K562 (cell line): ENCODE measurements around the gene SLC1A4. TPM values are rescaled to one million over a fixed set of nuclear protein-coding genes. Genes with fewer than 3 reads are reported as not detected.

ENCODE experiments used
- AFF1 ChIP-seq, 2 experiments: fragments of 450-650 bp; IDR thresholded peaks; 2 replicates each; pipeline ENCODE4 v1.6.1; 2018; ENCODE audit warnings: mild to moderate bottlenecking in 2 of 2, low read depth in 1 of 2; ENCODE audit not compliant: partially characterized antibody in 2 of 2
- KDM4B ChIP-seq, 2 experiments: fragments of 450-650 bp in 1 of 2; sonication (generic) in 1 of 2; IDR thresholded peaks; 2 replicates each; pipeline ENCODE4 v1.6.1; 2016 to 2017; ENCODE audit warnings: borderline replicate concordance in 2 of 2, antibody characterized with exemption in 1 of 2, low read depth in 1 of 2, mild to moderate bottlenecking in 1 of 2
- PRPF4 ChIP-seq: fragments of 200-400 bp; formaldehyde crosslinking; IDR thresholded peaks from one replicate; pipeline ENCODE4 v1.6.1; 2017; ENCODE audit warnings: low read length, low read depth, mild to moderate bottlenecking; ENCODE audit not compliant: insufficient read depth, poor library complexity, severe bottlenecking
- SIN3A ChIP-seq, 2 experiments: fragments of 150-350 bp in 1 of 2; IDR thresholded peaks; 2 replicates each; pipeline ENCODE4 v1.6.1; 2011 to 2016; ENCODE audit warnings: borderline replicate concordance in 2 of 2, low read depth in 2 of 2, low read length in 2 of 2, mild to moderate bottlenecking in 2 of 2, moderate library complexity in 2 of 2; ENCODE audit not compliant: control insufficient read depth in 1 of 2
- TEAD4 ChIP-seq, 2 experiments: sonication (generic) in 1 of 2; formaldehyde crosslinking in 1 of 2; IDR thresholded peaks; 2 replicates each; pipeline versions ENCODE4 v1.6.1 to v1.8.0; 2012 to 2022; ENCODE audit warnings: borderline replicate concordance in 1 of 2, inconsistent platforms in 1 of 2, low read length in 1 of 2, mild to moderate bottlenecking in 1 of 2, missing genetic modification reagents in 1 of 2
- ZBED1 ChIP-seq: IDR thresholded peaks from 2 replicates; pipeline ENCODE4 v1.6.1; 2014
- ZBTB34 ChIP-seq: fragments of 250-450 bp; sonication (Bioruptor Pico); IDR thresholded peaks from 2 replicates; pipeline ENCODE4 v1.8.0; 2021; ENCODE audit warnings: mild to moderate bottlenecking, moderate library complexity
- ZBTB43 ChIP-seq: sonication (generic); formaldehyde crosslinking; IDR thresholded peaks from 2 replicates; pipeline ENCODE4 v1.8.0; 2023; ENCODE audit warnings: mild to moderate bottlenecking, missing genetic modification reagents
- ZNF407 ChIP-seq: fragments of 450-650 bp; IDR thresholded peaks from 2 replicates; pipeline ENCODE4 v1.6.1; 2016; ENCODE audit warnings: low read depth
- ZNF431 ChIP-seq: sonication (generic); formaldehyde crosslinking; IDR thresholded peaks from 2 replicates; pipeline ENCODE4 v1.8.0; 2022; ENCODE audit warnings: mild to moderate bottlenecking, missing genetic modification reagents
- polyA plus RNA-seq, 8 experiments: library from polyadenylated mRNA; depleted of rRNA in 4 of 8; stranded (reverse) in 5 of 8; unstranded in 3 of 8; fragments of >200 nt; fragmentation: Nextera tagmentation in 2 of 8; fragmentation: Illumina TruSeq in 1 of 8; extraction: Ambion mirVana in 2 of 8; extraction: Trizol in 1 of 8; gene quantifications; 2 replicates each; pipeline versions ENCODE4 v1.2.1 to v1.2.3, GENCODE V29; 2011 to 2014; ENCODE audit warnings: inconsistent platforms in 1 of 8, missing spikeins in 1 of 8
- total RNA-seq, 7 experiments: library from RNA; depleted of rRNA in 6 of 7; stranded (reverse); fragments of >200 nt in 6 of 7; fragmentation: Illumina TruSeq in 2 of 7; extraction: Trizol in 2 of 7; gene quantifications; 2 replicates each; pipeline versions ENCODE4 v1.2.1 to v1.2.3, GENCODE V29; 2011 to 2021; ENCODE audit warnings: low replicate concordance in 1 of 7

Gene SLC1A4
- total and polyA plus RNA-seq, 9 of the 15 experiments (the other 6 are each of a cell fraction or from before 2014, with no cell fraction given): 4.4 to 24.0 (median 10.9) TPM

GRCh38 chr2:64988420-64989125, 626 bp upstream of the SLC1A4 start (continued):
- no peak for TF ChIP-seq ZNF407
- no peak for TF ChIP-seq ZBTB34 (CRISPR knock-in tag)
- TF ChIP-seq KDM4B (IDR thresholded peaks at IDR 0.05; ENCODE audit: borderline replicate concordance in 2 of 2, low read depth in 1 of 2): no peak
- no peak for TF ChIP-seq TEAD4 (IDR thresholded peaks at IDR 0.05; ENCODE audit: low read length)
- 0 out of 2 replicates have a peak, but pooled peaks have one; percentile 50 for TF ChIP-seq TEAD4 (CRISPR knock-in tag; IDR thresholded peaks at IDR 0.05; ENCODE audit: borderline replicate concordance)
- no peak for TF ChIP-seq ZBTB43 (CRISPR knock-in tag)
- TF ChIP-seq AFF1 (IDR thresholded peaks at IDR 0.05; ENCODE audit: low read depth in 1 of 2, partially characterized antibody in 2 of 2): no peak
- peak; percentile 51; the same call in 1 of the 2 replicates for TF ChIP-seq ZNF431 (CRISPR knock-in tag)
- no peak for TF ChIP-seq ZBED1
- TF ChIP-seq PRPF4: peak; percentile 9
- TF ChIP-seq SIN3A (IDR thresholded peaks at IDR 0.05; ENCODE audit: borderline replicate concordance in 2 of 2, control insufficient read depth in 1 of 2, low read depth in 2 of 2, low read length in 2 of 2): peak in 1 of 2 experiments; percentile 24; a peak in 1 of 4 replicates
